ENCODE data around the gene HERC4.

GRCh38 chr10:68095153-68095552 lies 20.1 kb upstream of the HERC4 start:
- TF ChIP-seq CTCF (IDR thresholded peaks at IDR 0.05) (no peak), POLR2A (IDR thresholded peaks at IDR 0.05) (no peak)
